GM23248 (cell line): Measurements from ENCODE around the gene PRR19. TPM values are rescaled to one million over a fixed set of nuclear protein-coding genes. Genes with fewer than 3 reads are reported as not detected.

ENCODE experiments used
- DNase-seq: peaks from one replicate; pipeline ENCODE4 v3.0.0-alpha.2; 2015
- H2AFZ ChIP-seq: fragments of 200-600 bp; sonication (generic); 2 replicates; pipeline ENCODE4 v1.6.1; 2016; ENCODE audit warnings: antibody characterized with exemption
- H3F3A ChIP-seq: fragments of 200-600 bp; sonication (generic); 2 replicates; pipeline ENCODE4 v1.6.1; 2016; ENCODE audit warnings: mild to moderate bottlenecking, antibody characterized with exemption, mixed run types; ENCODE audit not compliant: insufficient read depth
- H3K27ac ChIP-seq: fragments of 200-600 bp; sonication (generic); 2 replicates; pipeline ENCODE4 v1.5.1; 2016; ENCODE audit warnings: mild to moderate bottlenecking
- H3K27me3 ChIP-seq: fragments of 200-600 bp; sonication (generic); replicated peaks from 2 replicates; pipeline ENCODE4 v1.6.1; 2016; ENCODE audit warnings: mild to moderate bottlenecking; ENCODE audit not compliant: insufficient read depth
- H3K36me3 ChIP-seq: fragments of 200-600 bp; sonication (generic); 2 replicates; pipeline ENCODE4 v1.6.1; 2016; ENCODE audit warnings: low read depth, mild to moderate bottlenecking
- H3K4me1 ChIP-seq: fragments of 200-600 bp; sonication (generic); 2 replicates; pipeline ENCODE4 v1.6.1; 2016; ENCODE audit warnings: mild to moderate bottlenecking; ENCODE audit not compliant: insufficient read depth
- H3K4me2 ChIP-seq: fragments of 200-600 bp; sonication (generic); one replicate; pipeline ENCODE4 v1.6.1; 2016; ENCODE audit warnings: mild to moderate bottlenecking; ENCODE audit not compliant: unreplicated experiment
- H3K4me3 ChIP-seq: fragments of 200-600 bp; sonication (generic); 2 replicates; pipeline ENCODE4 v1.5.1; 2016; ENCODE audit warnings: mild to moderate bottlenecking
- H3K79me2 ChIP-seq: fragments of 200-600 bp; sonication (generic); 2 replicates; pipeline ENCODE4 v1.6.1; 2016; ENCODE audit warnings: mild to moderate bottlenecking; ENCODE audit not compliant: insufficient read depth
- H3K9ac ChIP-seq: fragments of 200-600 bp; sonication (generic); 2 replicates; pipeline ENCODE4 v1.6.1; 2016; ENCODE audit warnings: mild to moderate bottlenecking
- H3K9me2 ChIP-seq: fragments of 200-600 bp; sonication (generic); 2 replicates; pipeline ENCODE4 v1.6.1; 2016; ENCODE audit warnings: mixed run types, mild to moderate bottlenecking, moderate library complexity; ENCODE audit not compliant: insufficient read depth
- H3K9me3 ChIP-seq: fragments of 200-600 bp; sonication (generic); one replicate; pipeline ENCODE4 v1.6.1; 2017; ENCODE audit warnings: low read depth
- H4K20me1 ChIP-seq: fragments of 200-600 bp; sonication (generic); 2 replicates; pipeline ENCODE4 v1.6.0; 2016; ENCODE audit not compliant: insufficient read depth
- EZH2 ChIP-seq: fragments of 200-600 bp; sonication (generic); IDR thresholded peaks from 2 replicates; pipeline ENCODE4 v1.6.1; 2018; ENCODE audit warnings: antibody characterized with exemption, mild to moderate bottlenecking; ENCODE audit not compliant: insufficient read depth, poor library complexity, severe bottlenecking
- EZH2phosphoT487 ChIP-seq: fragments of 200-600 bp; sonication (generic); IDR thresholded peaks from 2 replicates; pipeline ENCODE4 v1.6.1; 2018; ENCODE audit warnings: antibody characterized with exemption, moderate library complexity, mild to moderate bottlenecking, low read depth; ENCODE audit not compliant: insufficient read depth
- WGBS, 2 experiments: methylation state at CpG; one replicate each; pipeline ENCODE4 v1.1.6; 2015 to 2017; ENCODE audit warnings: low lambda C conversion rate in 2 of 2, low coverage in 1 of 2; ENCODE audit errors: missing lambda C conversion rate in 2 of 2; 5-methylcytosine and 5-hydroxymethylcytosine counted together
- in situ Hi-C: fragments of 300-500 bp; cut with MboI; formaldehyde crosslinking; loops from 2 replicates; pipeline ENCODE4 v1.15.0; 2020
- polyA plus RNA-seq: library from polyadenylated mRNA; unstranded; fragments of >200 nt; fragmentation: Nextera tagmentation; extraction: Ambion mirVana; gene quantifications from 2 replicates; pipeline ENCODE4 v1.2.1, GENCODE V29; 2016
- total RNA-seq: library from RNA; depleted of rRNA; stranded (reverse); fragments of >200 nt; shearing (Covaris generic); gene quantifications from 2 replicates; pipeline ENCODE4 v1.2.3, GENCODE V29; 2014

PRR19 gene
- total and polyA plus RNA-seq, 2 experiments from 2014 or later = 1.1 TPM

GRCh38 chr19:42315024-42315423 lies 13.1 kb downstream of the PRR19 start:
- H3K9ac ChIP-seq = no peak overlapping the region
- DNase-seq = no peak
- peaks cover 5% of the 10 kb centered on the region for H3F3A ChIP-seq
- H3K9me3 ChIP-seq = no peaks in the 10 kb centered on the region
- H3K27me3 ChIP-seq = peaks cover 7% of the 10 kb centered on the region
- H3K36me3 ChIP-seq = no peaks in the 10 kb centered on the region
- no peaks in the 10 kb centered on the region for H3K9me2 ChIP-seq
- in situ Hi-C loops = no loop called here
- no peaks in the 10 kb centered on the region for H4K20me1 ChIP-seq
- no peak overlapping the region for H3K27ac ChIP-seq
- H3K79me2 ChIP-seq = no peaks in the 10 kb centered on the region
- no peak overlapping the region for H3K4me2 ChIP-seq
- TF ChIP-seq EZH2phosphoT487 (no peak), EZH2 (no peak)
- H2AFZ ChIP-seq = no peak overlapping the region
- H3K4me3 ChIP-seq = no peak overlapping the region
- no peaks in the 10 kb centered on the region for H3K4me1 ChIP-seq
- WGBS, 2 experiments = 85 to 89% methylated on average over 5 of the region's 5 CpGs

GRCh38 chr19:42316223-42317211 lies 14.6 kb downstream of the PRR19 start:
- DNase-seq = peak; percentile 51
- Histone ChIP-seq H3K4me3 (0 out of 2 replicates have a peak overlapping the region, but pooled peaks have one; percentile 1), H3F3A (peaks cover 5% of the 10 kb centered on the region), H3K9me3 (no peaks in the 10 kb centered on the region), H3K27me3 (peaks cover 7% of the 10 kb centered on the region), H3K9ac (no peak overlapping the region), H4K20me1 (no peaks in the 10 kb centered on the region), H3K36me3 (no peaks in the 10 kb centered on the region), H2AFZ (peak overlapping the region; percentile 70), H3K4me2 (peak overlapping the region; percentile 31), H3K4me1 (no peaks in the 10 kb centered on the region), H3K27ac (no peak overlapping the region), H3K79me2 (no peaks in the 10 kb centered on the region), H3K9me2 (no peaks in the 10 kb centered on the region)
- WGBS, 2 experiments = 15 to 20% methylated on average over 22 to 28 of the region's 28 CpGs
- no peak for TF ChIP-seq EZH2phosphoT487
- TF ChIP-seq EZH2 = no peak
- in situ Hi-C loops = no loop called here

- Histone ChIP-seq H3K9ac (no peak overlapping the region), H3K4me3 (no peak overlapping the region), H4K20me1 (no peaks in the 10 kb centered on the region), H2AFZ (no peak overlapping the region), H3K9me2 (no peaks in the 10 kb centered on the region), H3F3A (peaks cover 5% of the 10 kb centered on the region), H3K36me3 (no peaks in the 10 kb centered on the region), H3K27me3 (peaks cover 7% of the 10 kb centered on the region), H3K79me2 (no peaks in the 10 kb centered on the region), H3K4me2 (no peak overlapping the region), H3K27ac (no peak overlapping the region), H3K4me1 (no peaks in the 10 kb centered on the region), H3K9me3 (no peaks in the 10 kb centered on the region)
- no peak for TF ChIP-seq EZH2phosphoT487
- TF ChIP-seq EZH2 = no peak
- WGBS, 2 experiments = 75 to 80% methylated on average over 9 to 13 of the region's 13 CpGs
- in situ Hi-C loops = no loop called here
- DNase-seq = no peak
Measured at GRCh38 chr19:42317535-42317934, 15.6 kb downstream of the PRR19 start.

GRCh38 chr19:42322305-42322704 lies 20.4 kb downstream of the PRR19 start:
- no peaks in the 10 kb centered on the region for H3K9me2 ChIP-seq
- H3K36me3 ChIP-seq = no peaks in the 10 kb centered on the region
- WGBS, 2 experiments = 33 to 36% methylated on average over 9 of the region's 9 CpGs
- peaks cover 5% of the 10 kb centered on the region; the same call in 1 of the 2 replicates for H3K4me1 ChIP-seq
- peaks cover 17% of the 10 kb centered on the region for H3K79me2 ChIP-seq
- H4K20me1 ChIP-seq = no peaks in the 10 kb centered on the region
- no peak overlapping the region for H3K27ac ChIP-seq
- H3F3A ChIP-seq = peaks cover under 1% of the 10 kb centered on the region; the same call in 1 of the 2 replicates
- peaks cover 18% of the 10 kb centered on the region for H3K27me3 ChIP-seq
- no peak overlapping the region for H3K9ac ChIP-seq
- H3K9me3 ChIP-seq = no peaks in the 10 kb centered on the region
- no peak overlapping the region for H3K4me3 ChIP-seq
- TF ChIP-seq EZH2phosphoT487 (no peak), EZH2 (no peak)
- peak; percentile 17 for DNase-seq
- no peak overlapping the region for H2AFZ ChIP-seq
- in situ Hi-C loops = no loop called here
- no peak overlapping the region for H3K4me2 ChIP-seq
